Measurements from ENCODE around the gene GET3.

DNA sequence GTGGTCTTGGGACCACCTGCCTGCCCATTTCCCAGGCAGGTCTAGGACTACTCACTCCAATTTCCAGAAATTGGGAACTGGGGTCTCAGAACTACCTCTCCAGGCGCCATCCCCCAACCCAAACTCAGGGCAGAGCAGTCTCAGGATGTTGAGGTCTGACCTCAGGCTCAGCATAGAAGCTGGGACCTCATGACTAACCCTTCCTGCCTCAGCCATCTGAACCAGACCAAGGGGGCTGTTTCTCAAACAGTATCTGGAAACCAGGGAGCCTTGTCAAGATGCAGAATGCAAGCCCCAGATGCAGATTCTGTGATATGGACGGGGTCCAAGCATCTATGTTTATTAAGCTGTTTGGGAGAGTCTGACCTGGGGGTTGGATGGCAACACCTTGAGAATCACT is 42.2 kb upstream of the GET3 start:
- TF ChIP-seq, protein P1, sequence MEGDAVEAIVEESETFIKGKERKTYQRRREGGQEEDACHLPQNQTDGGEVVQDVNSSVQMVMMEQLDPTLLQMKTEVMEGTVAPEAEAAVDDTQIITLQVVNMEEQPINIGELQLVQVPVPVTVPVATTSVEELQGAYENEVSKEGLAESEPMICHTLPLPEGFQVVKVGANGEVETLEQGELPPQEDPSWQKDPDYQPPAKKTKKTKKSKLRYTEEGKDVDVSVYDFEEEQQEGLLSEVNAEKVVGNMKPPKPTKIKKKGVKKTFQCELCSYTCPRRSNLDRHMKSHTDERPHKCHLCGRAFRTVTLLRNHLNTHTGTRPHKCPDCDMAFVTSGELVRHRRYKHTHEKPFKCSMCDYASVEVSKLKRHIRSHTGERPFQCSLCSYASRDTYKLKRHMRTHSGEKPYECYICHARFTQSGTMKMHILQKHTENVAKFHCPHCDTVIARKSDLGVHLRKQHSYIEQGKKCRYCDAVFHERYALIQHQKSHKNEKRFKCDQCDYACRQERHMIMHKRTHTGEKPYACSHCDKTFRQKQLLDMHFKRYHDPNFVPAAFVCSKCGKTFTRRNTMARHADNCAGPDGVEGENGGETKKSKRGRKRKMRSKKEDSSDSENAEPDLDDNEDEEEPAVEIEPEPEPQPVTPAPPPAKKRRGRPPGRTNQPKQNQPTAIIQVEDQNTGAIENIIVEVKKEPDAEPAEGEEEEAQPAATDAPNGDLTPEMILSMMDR (IDR thresholded peaks at IDR 0.05; ENCODE audit: low read depth, low read length) = no peak
- no peak for TF ChIP-seq EZH2phosphoT487 (IDR thresholded peaks at IDR 0.05; ENCODE audit: low read depth)
